ENCODE measurements around the gene TAS2R40.
"Not testable (repeated sequence)": the region's sequence is repeated elsewhere in the genome, so short reads cannot be mapped to it uniquely, and the experiment has no call there.

TAS2R40 gene

GRCh38 chr7:143205560-143206293, 16.1 kb upstream of the TAS2R40 start:
- H3K36me3 Mint-ChIP-seq (ENCODE audit: insufficient read depth): no peaks in the 10 kb centered on the region
- ATAC-seq (replicated peaks; ENCODE audit: extremely low read depth, poor library complexity, severe bottlenecking) (peak; percentile 62), DNase-seq (ENCODE audit: low spot score in 2 of 2) (no peak)
- no peaks in the 10 kb centered on the region for H3K9me3 Mint-ChIP-seq
- H3K27me3 Mint-ChIP-seq: peaks cover 28% of the 10 kb centered on the region
- H3K4me1 Mint-ChIP-seq: peaks cover 12% of the 10 kb centered on the region
- H3K27ac Mint-ChIP-seq (ENCODE audit: low read depth): no peak overlapping the region
- H3K4me3 Mint-ChIP-seq: peak overlapping the region; percentile 35

DNA sequence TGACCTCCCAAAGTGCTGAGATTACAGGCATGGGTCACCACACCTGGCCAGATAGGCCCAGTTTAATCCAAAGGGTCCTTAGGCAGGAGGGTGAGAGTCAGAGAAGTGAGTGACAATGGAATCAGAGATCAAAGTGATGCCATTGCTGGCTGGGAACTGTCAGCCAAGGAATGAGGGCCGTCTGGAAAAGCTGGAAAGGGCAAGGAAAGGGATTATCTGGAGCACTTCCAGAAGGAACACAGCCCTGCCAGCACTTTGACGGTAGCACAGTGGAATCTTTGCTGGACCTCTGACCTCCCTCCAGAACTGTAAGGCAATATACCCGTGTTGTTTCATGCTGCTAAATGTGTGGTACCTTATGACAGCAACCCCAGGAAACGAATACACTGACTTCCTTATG, 11.3 kb upstream of the TAS2R40 start:
- peaks cover 9% of the 10 kb centered on the region for H3K4me1 Mint-ChIP-seq
- H3K27ac Mint-ChIP-seq (ENCODE audit: low read depth): no peak overlapping the region
- no peaks in the 10 kb centered on the region for H3K9me3 Mint-ChIP-seq
- H3K27me3 Mint-ChIP-seq: no peaks in the 10 kb centered on the region
- ATAC-seq (replicated peaks; ENCODE audit: extremely low read depth, poor library complexity, severe bottlenecking) (no peak), DNase-seq (ENCODE audit: low spot score in 2 of 2) (no peak)
- no peak overlapping the region for H3K4me3 Mint-ChIP-seq
- H3K36me3 Mint-ChIP-seq (ENCODE audit: insufficient read depth): no peaks in the 10 kb centered on the region

- not testable (repeated sequence) for H3K27ac Mint-ChIP-seq (ENCODE audit: low read depth); H3K9me3 Mint-ChIP-seq; H3K4me1 Mint-ChIP-seq; DNase-seq (ENCODE audit: low spot score in 2 of 2); H3K36me3 Mint-ChIP-seq (ENCODE audit: insufficient read depth); H3K4me3 Mint-ChIP-seq; ATAC-seq (replicated peaks; ENCODE audit: extremely low read depth, poor library complexity, severe bottlenecking)
- H3K27me3 Mint-ChIP-seq: peaks cover 14% of the 10 kb centered on the region
These were observed 8.4 kb upstream of the TAS2R40 start for GRCh38 chr7:143213478-143213877.

- Mint-ChIP-seq H3K4me3 (no peak overlapping the region), H3K4me1 (no peaks in the 10 kb centered on the region), H3K27ac (ENCODE audit: low read depth) (no peak overlapping the region), H3K27me3 (peaks cover 25% of the 10 kb centered on the region), H3K9me3 (no peaks in the 10 kb centered on the region), H3K36me3 (ENCODE audit: insufficient read depth) (no peaks in the 10 kb centered on the region)
- DNase-seq (ENCODE audit: low spot score in 2 of 2) (peak; percentile 40 to 60), ATAC-seq (replicated peaks; ENCODE audit: extremely low read depth, poor library complexity, severe bottlenecking) (peak; percentile 62)
These were observed 6.8 kb upstream of the TAS2R40 start for GRCh38 chr7:143214789-143215679.

GRCh38 chr7:143216151-143216550, 5.7 kb upstream of the TAS2R40 start:
- Mint-ChIP-seq H3K9me3 (no peaks in the 10 kb centered on the region), H3K4me3 (no peak overlapping the region), H3K36me3 (ENCODE audit: insufficient read depth) (no peaks in the 10 kb centered on the region), H3K4me1 (no peaks in the 10 kb centered on the region), H3K27ac (ENCODE audit: low read depth) (no peak overlapping the region), H3K27me3 (peaks cover 27% of the 10 kb centered on the region)
- DNase-seq (ENCODE audit: low spot score in 2 of 2): no peak
- no peak for ATAC-seq (replicated peaks; ENCODE audit: extremely low read depth, poor library complexity, severe bottlenecking)

DNA sequence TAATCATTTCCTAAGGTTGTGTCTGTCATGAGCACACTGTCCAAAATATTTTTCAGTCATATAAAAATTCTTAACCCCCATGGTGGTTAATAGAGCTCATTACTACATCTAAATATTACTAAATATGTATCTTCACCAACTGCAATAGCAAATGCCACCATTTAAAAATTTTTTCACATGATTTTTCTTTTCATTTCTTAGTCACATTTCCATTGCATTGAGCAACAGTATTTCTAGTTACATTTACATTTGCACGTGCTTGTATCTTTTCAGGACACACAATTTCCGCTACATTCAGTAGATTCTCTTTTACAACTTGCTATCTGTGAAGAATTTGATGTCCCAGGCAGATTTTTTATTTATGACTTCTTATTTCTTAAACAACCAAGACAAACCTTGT, 5.2 kb upstream of the TAS2R40 start:
- Mint-ChIP-seq H3K27me3 (peaks cover 32% of the 10 kb centered on the region), H3K36me3 (ENCODE audit: insufficient read depth) (no peaks in the 10 kb centered on the region), H3K4me3 (no peak overlapping the region), H3K27ac (ENCODE audit: low read depth) (no peak overlapping the region), H3K9me3 (no peaks in the 10 kb centered on the region), H3K4me1 (no peaks in the 10 kb centered on the region)
- ATAC-seq (replicated peaks; ENCODE audit: extremely low read depth, poor library complexity, severe bottlenecking): no peak
- no peak for DNase-seq (ENCODE audit: low spot score in 2 of 2)

DNA sequence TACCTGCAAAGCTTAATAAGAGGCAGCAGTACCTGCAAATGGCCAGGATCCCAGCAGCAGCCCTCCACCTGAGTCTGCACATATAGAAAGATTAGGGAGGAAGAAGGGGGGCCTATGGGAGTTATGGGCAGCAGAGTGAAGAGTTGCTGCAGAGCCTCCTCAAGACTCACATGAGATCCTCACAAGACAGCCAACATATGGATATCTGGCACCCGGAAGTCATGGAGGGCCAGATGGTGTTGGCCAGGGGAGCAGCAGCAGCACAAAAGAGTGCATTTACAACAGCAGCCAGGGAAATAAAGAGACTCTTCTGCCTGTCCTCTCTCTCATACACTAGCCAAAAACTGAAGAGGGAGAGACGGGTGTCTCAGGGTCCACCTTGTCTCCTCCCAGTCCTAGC, 4.0 kb upstream of the TAS2R40 start:
- DNase-seq (ENCODE audit: low spot score in 2 of 2): no peak
- Mint-ChIP-seq H3K9me3 (no peaks in the 10 kb centered on the region), H3K4me3 (no peak overlapping the region), H3K27ac (ENCODE audit: low read depth) (no peak overlapping the region), H3K27me3 (peaks cover 44% of the 10 kb centered on the region), H3K36me3 (ENCODE audit: insufficient read depth) (no peaks in the 10 kb centered on the region), H3K4me1 (no peaks in the 10 kb centered on the region)
- ATAC-seq (replicated peaks; ENCODE audit: extremely low read depth, poor library complexity, severe bottlenecking): no peak

GRCh38 chr7:143221286-143221685, 551 bp upstream of the TAS2R40 start:
- no peak for ATAC-seq (replicated peaks; ENCODE audit: extremely low read depth, poor library complexity, severe bottlenecking)
- H3K36me3 Mint-ChIP-seq (ENCODE audit: insufficient read depth): no peaks in the 10 kb centered on the region
- H3K4me3 Mint-ChIP-seq: no peak overlapping the region
- no peak overlapping the region for H3K27ac Mint-ChIP-seq (ENCODE audit: low read depth)
- peaks cover 57% of the 10 kb centered on the region for H3K27me3 Mint-ChIP-seq
- no peaks in the 10 kb centered on the region for H3K4me1 Mint-ChIP-seq
- DNase-seq (ENCODE audit: low spot score in 2 of 2): no peak
- H3K9me3 Mint-ChIP-seq: no peaks in the 10 kb centered on the region

- DNase-seq (ENCODE audit: low spot score in 2 of 2) (no peak), ATAC-seq (replicated peaks; ENCODE audit: extremely low read depth, poor library complexity, severe bottlenecking) (no peak)
- Mint-ChIP-seq H3K4me3 (no peak overlapping the region), H3K9me3 (no peaks in the 10 kb centered on the region), H3K36me3 (ENCODE audit: insufficient read depth) (no peaks in the 10 kb centered on the region), H3K4me1 (no peaks in the 10 kb centered on the region), H3K27me3 (peaks cover 50% of the 10 kb centered on the region), H3K27ac (ENCODE audit: low read depth) (no peak overlapping the region)
These were observed 945 bp downstream of the TAS2R40 start for GRCh38 chr7:143222782-143223181.

GRCh38 chr7:143223784-143224183, 1.9 kb downstream of the TAS2R40 start:
- Mint-ChIP-seq H3K27me3 (peaks cover 40% of the 10 kb centered on the region), H3K27ac (ENCODE audit: low read depth) (no peak overlapping the region), H3K9me3 (no peaks in the 10 kb centered on the region)

DNA sequence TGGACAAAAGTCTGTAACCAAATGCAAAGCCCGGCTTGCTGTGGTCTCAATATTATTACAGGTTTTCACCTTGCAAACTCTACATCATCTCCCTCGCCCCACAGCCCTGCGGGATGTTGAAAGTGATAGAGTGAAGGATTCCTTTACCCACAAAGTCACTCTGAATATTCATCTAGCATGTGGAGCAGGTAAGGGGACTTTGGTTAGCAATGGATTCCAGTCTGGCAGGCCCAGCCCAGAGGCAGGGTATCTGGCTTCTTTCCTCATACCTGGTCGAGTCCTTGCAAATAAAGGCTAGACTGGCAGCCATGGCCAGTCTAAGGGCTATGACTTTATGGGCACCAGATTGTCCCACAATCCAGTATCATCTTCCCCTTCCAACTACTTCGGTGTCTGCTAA, 3.2 kb downstream of the TAS2R40 start:
- H3K27me3 Mint-ChIP-seq: peaks cover 32% of the 10 kb centered on the region
- ATAC-seq (replicated peaks; ENCODE audit: extremely low read depth, poor library complexity, severe bottlenecking): no peak
- H3K9me3 Mint-ChIP-seq: no peaks in the 10 kb centered on the region
- no peaks in the 10 kb centered on the region for H3K4me1 Mint-ChIP-seq
- DNase-seq (ENCODE audit: low spot score in 2 of 2): no peak
- H3K27ac Mint-ChIP-seq (ENCODE audit: low read depth): no peak overlapping the region
- H3K4me3 Mint-ChIP-seq: no peak overlapping the region
- H3K36me3 Mint-ChIP-seq (ENCODE audit: insufficient read depth): no peaks in the 10 kb centered on the region

More at GRCh38 chr7:143223784-143224183, 1.9 kb downstream of the TAS2R40 start:
- no peaks in the 10 kb centered on the region for H3K4me1 Mint-ChIP-seq
- ATAC-seq (replicated peaks; ENCODE audit: extremely low read depth, poor library complexity, severe bottlenecking) (no peak), DNase-seq (ENCODE audit: low spot score in 2 of 2) (no peak)
- no peaks in the 10 kb centered on the region for H3K36me3 Mint-ChIP-seq (ENCODE audit: insufficient read depth)
- H3K4me3 Mint-ChIP-seq: no peak overlapping the region

DNA sequence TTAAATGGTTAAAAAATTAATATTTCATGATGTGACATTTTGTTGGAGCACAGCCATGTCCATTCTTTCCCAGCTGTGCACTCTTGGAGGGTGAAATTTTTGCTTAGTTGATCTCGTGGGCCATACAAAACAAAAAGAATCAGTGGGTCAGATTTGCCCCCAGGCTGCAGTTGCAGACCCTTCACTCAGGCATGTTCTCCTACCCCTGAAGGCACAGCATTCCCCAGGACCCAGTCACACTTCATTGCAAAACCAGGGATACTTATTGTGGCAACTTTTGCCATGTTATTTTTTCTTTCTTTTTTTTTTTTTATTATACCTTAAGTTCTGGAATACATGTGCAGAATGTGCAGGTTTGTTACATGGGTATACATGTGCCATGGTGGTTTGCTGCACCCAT, 6.0 kb downstream of the TAS2R40 start:
- Mint-ChIP-seq H3K27ac (ENCODE audit: low read depth) (no peak overlapping the region), H3K4me3 (no peak overlapping the region), H3K9me3 (no peaks in the 10 kb centered on the region), H3K4me1 (no peaks in the 10 kb centered on the region), H3K36me3 (ENCODE audit: insufficient read depth) (no peaks in the 10 kb centered on the region), H3K27me3 (peaks cover 14% of the 10 kb centered on the region)
- no peak for ATAC-seq (replicated peaks; ENCODE audit: extremely low read depth, poor library complexity, severe bottlenecking)
- no peak for DNase-seq (ENCODE audit: low spot score in 2 of 2)

All from central memory CD8-positive, alpha-beta T cell (primary cell).